OCI-LY1 (cell line): ENCODE results near the gene ALDH1A3.

Source experiments
- H2AFZ ChIP-seq: fragments of 200-600 bp; sonication (generic), shearing (Covaris generic); 2 replicates; pipeline ENCODE4 v1.6.0; 2014; ENCODE audit warnings: antibody characterized with exemption, mild to moderate bottlenecking, low read length
- H3F3A ChIP-seq: fragments of 200-600 bp; sonication (generic), shearing (Covaris generic); 2 replicates; pipeline ENCODE4 v1.6.0; 2014; ENCODE audit warnings: mild to moderate bottlenecking, antibody characterized with exemption, low read length, moderate library complexity; ENCODE audit not compliant: insufficient read depth
- H3K27ac ChIP-seq: fragments of 200-600 bp; sonication (generic); 2 replicates; pipeline ENCODE4 v1.5.1; 2014; ENCODE audit warnings: low read length, mixed run types, mild to moderate bottlenecking, low read depth; ENCODE audit not compliant: poor library complexity, severe bottlenecking
- H3K27me3 ChIP-seq: fragments of 200-600 bp; sonication (generic); 2 replicates; pipeline ENCODE4 v1.6.0; 2014; ENCODE audit warnings: antibody characterized with exemption, mild to moderate bottlenecking, low read length, moderate library complexity; ENCODE audit not compliant: insufficient read depth
- H3K36me3 ChIP-seq: fragments of 200-600 bp; sonication (generic); 2 replicates; pipeline ENCODE4 v1.6.1; 2014; ENCODE audit warnings: mild to moderate bottlenecking, antibody characterized with exemption, low read length, moderate library complexity, mixed read lengths; ENCODE audit not compliant: insufficient read depth
- H3K4me1 ChIP-seq: fragments of 200-600 bp; sonication (generic); 2 replicates; pipeline ENCODE4 v1.5.1; 2014; ENCODE audit warnings: mild to moderate bottlenecking, low read length, moderate library complexity; ENCODE audit not compliant: insufficient read depth, severe bottlenecking
- H3K4me2 ChIP-seq: fragments of 200-600 bp; sonication (generic), shearing (Covaris generic); 2 replicates; pipeline ENCODE4 v1.6.1; 2014; ENCODE audit warnings: low read length
- H3K4me3 ChIP-seq: fragments of 200-600 bp; sonication (generic); 2 replicates; pipeline ENCODE4 v1.5.1; 2014; ENCODE audit warnings: low read length, low read depth, mild to moderate bottlenecking, mixed read lengths; ENCODE audit not compliant: poor library complexity, severe bottlenecking
- H3K79me2 ChIP-seq: fragments of 200-600 bp; shearing (Covaris generic); 2 replicates; pipeline ENCODE4 v1.6.1; 2016; ENCODE audit warnings: mixed run types, low read length, mixed read lengths; ENCODE audit not compliant: insufficient read depth
- H3K9ac ChIP-seq: fragments of 200-600 bp; sonication (generic), shearing (Covaris generic); 2 replicates; pipeline ENCODE4 v1.6.1; 2014; ENCODE audit warnings: mild to moderate bottlenecking, low read length, mixed read lengths
- H3K9me2 ChIP-seq: fragments of 200-600 bp; sonication (generic), shearing (Covaris generic); 2 replicates; pipeline ENCODE4 v1.6.1; 2014; ENCODE audit warnings: low read depth, mild to moderate bottlenecking, low read length, mixed read lengths
- H3K9me3 ChIP-seq: fragments of 200-600 bp; shearing (Covaris generic); 2 replicates; pipeline ENCODE4 v1.6.1; 2014; ENCODE audit warnings: low read length, mixed read lengths
- H4K20me1 ChIP-seq: fragments of 200-600 bp; sonication (generic), shearing (Covaris generic); 2 replicates; pipeline ENCODE4 v1.6.0; 2016; ENCODE audit warnings: mild to moderate bottlenecking, low read length; ENCODE audit not compliant: insufficient read depth
- EZH2 ChIP-seq: fragments of 200-600 bp; sonication (generic), shearing (Covaris generic); IDR thresholded peaks from 2 replicates; pipeline ENCODE4 v1.8.0; 2017; ENCODE audit warnings: borderline replicate concordance, mixed run types, mild to moderate bottlenecking, antibody characterized with exemption, low read length, moderate library complexity, mixed read lengths
- TF ChIP-seq, protein P1 (sequence below): fragments of 200-600 bp; sonication (generic), shearing (Covaris generic); IDR thresholded peaks from 2 replicates; pipeline ENCODE4 v1.5.1; 2017; ENCODE audit warnings: mild to moderate bottlenecking, antibody characterized with exemption, low read length, moderate library complexity, mixed read lengths

ALDH1A3 gene

DNA sequence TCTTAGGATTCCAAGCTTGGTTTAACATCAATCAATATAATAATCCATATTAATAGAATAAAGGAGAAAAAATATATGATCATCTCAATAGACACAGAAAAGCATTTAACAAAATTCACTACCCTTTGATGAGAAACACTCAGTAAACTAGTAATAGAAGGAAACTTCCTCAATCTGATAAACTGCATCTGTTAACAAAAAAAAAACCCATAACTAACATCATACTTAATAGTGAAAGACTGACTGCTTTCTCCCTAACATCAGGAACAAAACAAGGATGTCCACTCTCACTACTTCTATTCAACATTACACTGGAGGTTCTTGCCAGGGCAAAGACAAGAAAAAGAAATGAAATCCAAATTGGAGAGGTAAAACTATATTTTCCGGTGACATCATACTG is 70.1 kb downstream of the ALDH1A3 start:
- H3K36me3 ChIP-seq = peaks cover 59% of the 10 kb centered on the region
- H3K9me3 ChIP-seq = 0 out of 2 replicates have a peak, but pooled peaks cover 2% of the 10 kb centered on the region
- H4K20me1 ChIP-seq = no peaks in the 10 kb centered on the region

DNA sequence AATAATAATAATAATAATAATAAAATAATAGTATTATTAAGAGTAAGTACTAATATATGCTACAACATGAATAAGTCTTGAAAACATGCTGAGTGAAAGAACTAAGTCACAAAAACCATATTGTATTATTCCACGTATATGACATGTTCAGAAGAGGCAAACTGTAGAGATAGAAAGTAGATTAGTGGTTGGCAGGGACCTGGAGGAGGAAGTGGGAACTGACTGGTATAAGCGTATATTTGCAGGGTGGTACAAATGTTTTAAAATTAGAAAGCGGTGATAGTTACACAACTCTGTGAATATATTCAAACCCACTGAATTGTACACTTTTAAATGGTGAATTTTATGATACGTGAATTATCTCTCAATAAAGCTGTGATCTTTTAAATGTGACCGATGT is 72.3 kb downstream of the ALDH1A3 start:
- peaks cover 48% of the 10 kb centered on the region for H3K79me2 ChIP-seq
- H3K9me3 ChIP-seq = 0 out of 2 replicates have a peak, but pooled peaks cover 2% of the 10 kb centered on the region
- H3K36me3 ChIP-seq = peaks cover 52% of the 10 kb centered on the region
- H3K4me1 ChIP-seq = peaks cover 18% of the 10 kb centered on the region
- H4K20me1 ChIP-seq = no peaks in the 10 kb centered on the region
- no peak overlapping the region for H3K27ac ChIP-seq
- no peak overlapping the region for H3K4me2 ChIP-seq
- no peak for TF ChIP-seq EZH2
- TF ChIP-seq, protein P1, sequence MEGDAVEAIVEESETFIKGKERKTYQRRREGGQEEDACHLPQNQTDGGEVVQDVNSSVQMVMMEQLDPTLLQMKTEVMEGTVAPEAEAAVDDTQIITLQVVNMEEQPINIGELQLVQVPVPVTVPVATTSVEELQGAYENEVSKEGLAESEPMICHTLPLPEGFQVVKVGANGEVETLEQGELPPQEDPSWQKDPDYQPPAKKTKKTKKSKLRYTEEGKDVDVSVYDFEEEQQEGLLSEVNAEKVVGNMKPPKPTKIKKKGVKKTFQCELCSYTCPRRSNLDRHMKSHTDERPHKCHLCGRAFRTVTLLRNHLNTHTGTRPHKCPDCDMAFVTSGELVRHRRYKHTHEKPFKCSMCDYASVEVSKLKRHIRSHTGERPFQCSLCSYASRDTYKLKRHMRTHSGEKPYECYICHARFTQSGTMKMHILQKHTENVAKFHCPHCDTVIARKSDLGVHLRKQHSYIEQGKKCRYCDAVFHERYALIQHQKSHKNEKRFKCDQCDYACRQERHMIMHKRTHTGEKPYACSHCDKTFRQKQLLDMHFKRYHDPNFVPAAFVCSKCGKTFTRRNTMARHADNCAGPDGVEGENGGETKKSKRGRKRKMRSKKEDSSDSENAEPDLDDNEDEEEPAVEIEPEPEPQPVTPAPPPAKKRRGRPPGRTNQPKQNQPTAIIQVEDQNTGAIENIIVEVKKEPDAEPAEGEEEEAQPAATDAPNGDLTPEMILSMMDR = no peak
- H2AFZ ChIP-seq = no peak overlapping the region
- H3K9me2 ChIP-seq = no peaks in the 10 kb centered on the region
- no peaks in the 10 kb centered on the region for H3K27me3 ChIP-seq
- no peak overlapping the region for H3K9ac ChIP-seq
- no peak overlapping the region for H3K4me3 ChIP-seq
- H3F3A ChIP-seq = no peaks in the 10 kb centered on the region

More for the DNA sequence above, 70.1 kb downstream of the ALDH1A3 start:
- H3K79me2 ChIP-seq = peaks cover 30% of the 10 kb centered on the region
- H3K9ac ChIP-seq = no peak overlapping the region
- no peak overlapping the region for H3K4me3 ChIP-seq
- H2AFZ ChIP-seq = no peak overlapping the region
- H3K9me2 ChIP-seq = no peaks in the 10 kb centered on the region
- no peaks in the 10 kb centered on the region for H3F3A ChIP-seq
- H3K27me3 ChIP-seq = no peaks in the 10 kb centered on the region
- TF ChIP-seq EZH2 = no peak
- TF ChIP-seq, protein P1 = no peak
- H3K27ac ChIP-seq = no peak overlapping the region
- no peak overlapping the region for H3K4me2 ChIP-seq
- no peaks in the 10 kb centered on the region for H3K4me1 ChIP-seq

DNA sequence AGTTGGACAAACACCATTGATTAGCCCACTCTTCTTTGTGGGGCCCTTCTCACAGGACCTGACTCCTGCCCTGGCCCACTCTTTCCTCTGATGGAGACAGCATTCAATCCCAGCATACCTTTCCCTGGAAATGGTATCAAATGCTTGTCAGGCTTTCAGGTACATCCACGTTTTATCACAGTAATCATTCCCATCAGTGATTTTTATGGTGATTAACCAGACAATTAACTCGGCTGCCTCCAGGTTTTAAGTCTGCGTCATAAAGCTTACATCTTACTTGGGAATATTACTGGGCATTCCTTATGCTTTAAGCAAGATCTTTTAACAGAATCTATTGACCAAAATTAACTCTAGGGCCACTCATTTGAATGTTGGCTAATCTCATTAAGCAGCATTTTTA is 72.9 kb downstream of the ALDH1A3 start:
- no peak overlapping the region for H2AFZ ChIP-seq
- no peak overlapping the region for H3K9ac ChIP-seq
- no peak overlapping the region for H3K27ac ChIP-seq
- H3K9me3 ChIP-seq = 0 out of 2 replicates have a peak, but pooled peaks cover 2% of the 10 kb centered on the region
- peaks cover 24% of the 10 kb centered on the region for H3K4me1 ChIP-seq
- H3K27me3 ChIP-seq = no peaks in the 10 kb centered on the region
- H3K36me3 ChIP-seq = peaks cover 48% of the 10 kb centered on the region
- no peak overlapping the region for H3K4me3 ChIP-seq
- H3K79me2 ChIP-seq = peaks cover 54% of the 10 kb centered on the region
- H4K20me1 ChIP-seq = no peaks in the 10 kb centered on the region
- no peak overlapping the region for H3K4me2 ChIP-seq
- TF ChIP-seq, protein P1 = no peak
- TF ChIP-seq EZH2 = no peak
- no peaks in the 10 kb centered on the region for H3K9me2 ChIP-seq
- H3F3A ChIP-seq = no peaks in the 10 kb centered on the region
